ENCODE measurements around the gene TMOD3.

DNA sequence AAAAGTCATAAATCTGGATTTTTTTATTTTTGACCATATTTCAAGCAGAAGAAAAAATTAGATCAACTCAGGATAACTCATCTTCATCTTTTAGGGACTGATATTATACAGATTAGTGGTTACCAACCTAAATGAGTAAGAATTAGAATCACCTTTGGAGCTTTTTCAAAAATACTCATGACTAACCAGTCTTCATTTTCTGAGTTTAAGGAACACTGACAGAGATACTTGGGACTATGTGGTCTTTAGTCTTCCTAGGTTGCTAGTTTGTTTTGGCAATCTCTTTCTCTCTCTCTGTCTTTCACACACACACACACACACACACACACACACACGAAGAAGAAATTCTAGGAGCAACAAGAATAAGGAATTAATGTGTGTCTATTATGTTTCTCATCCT lies 50.1 kb downstream of the TMOD3 start:
- TF ChIP-seq, protein P1, sequence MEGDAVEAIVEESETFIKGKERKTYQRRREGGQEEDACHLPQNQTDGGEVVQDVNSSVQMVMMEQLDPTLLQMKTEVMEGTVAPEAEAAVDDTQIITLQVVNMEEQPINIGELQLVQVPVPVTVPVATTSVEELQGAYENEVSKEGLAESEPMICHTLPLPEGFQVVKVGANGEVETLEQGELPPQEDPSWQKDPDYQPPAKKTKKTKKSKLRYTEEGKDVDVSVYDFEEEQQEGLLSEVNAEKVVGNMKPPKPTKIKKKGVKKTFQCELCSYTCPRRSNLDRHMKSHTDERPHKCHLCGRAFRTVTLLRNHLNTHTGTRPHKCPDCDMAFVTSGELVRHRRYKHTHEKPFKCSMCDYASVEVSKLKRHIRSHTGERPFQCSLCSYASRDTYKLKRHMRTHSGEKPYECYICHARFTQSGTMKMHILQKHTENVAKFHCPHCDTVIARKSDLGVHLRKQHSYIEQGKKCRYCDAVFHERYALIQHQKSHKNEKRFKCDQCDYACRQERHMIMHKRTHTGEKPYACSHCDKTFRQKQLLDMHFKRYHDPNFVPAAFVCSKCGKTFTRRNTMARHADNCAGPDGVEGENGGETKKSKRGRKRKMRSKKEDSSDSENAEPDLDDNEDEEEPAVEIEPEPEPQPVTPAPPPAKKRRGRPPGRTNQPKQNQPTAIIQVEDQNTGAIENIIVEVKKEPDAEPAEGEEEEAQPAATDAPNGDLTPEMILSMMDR (conservative IDR thresholded peaks at IDR 0.05; ENCODE audit: low read depth in 2 of 2) = no peak
- TF ChIP-seq CREB1 (CRISPR knock-in tag; IDR thresholded peaks at IDR 0.05; ENCODE audit: low read depth) (no peak), EZH2phosphoT487 (IDR thresholded peaks at IDR 0.05; ENCODE audit: unreplicated experiment) (no peak), EZH2 (IDR thresholded peaks at IDR 0.05; ENCODE audit: low read depth, unreplicated experiment) (no peak), JUNB (IDR thresholded peaks at IDR 0.05; ENCODE audit: unreplicated experiment) (no peak)
- TF ChIP-seq, protein P2, sequence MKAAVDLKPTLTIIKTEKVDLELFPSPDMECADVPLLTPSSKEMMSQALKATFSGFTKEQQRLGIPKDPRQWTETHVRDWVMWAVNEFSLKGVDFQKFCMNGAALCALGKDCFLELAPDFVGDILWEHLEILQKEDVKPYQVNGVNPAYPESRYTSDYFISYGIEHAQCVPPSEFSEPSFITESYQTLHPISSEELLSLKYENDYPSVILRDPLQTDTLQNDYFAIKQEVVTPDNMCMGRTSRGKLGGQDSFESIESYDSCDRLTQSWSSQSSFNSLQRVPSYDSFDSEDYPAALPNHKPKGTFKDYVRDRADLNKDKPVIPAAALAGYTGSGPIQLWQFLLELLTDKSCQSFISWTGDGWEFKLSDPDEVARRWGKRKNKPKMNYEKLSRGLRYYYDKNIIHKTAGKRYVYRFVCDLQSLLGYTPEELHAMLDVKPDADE (IDR thresholded peaks at IDR 0.05) = no peak
- TF ChIP-seq, protein P3, sequence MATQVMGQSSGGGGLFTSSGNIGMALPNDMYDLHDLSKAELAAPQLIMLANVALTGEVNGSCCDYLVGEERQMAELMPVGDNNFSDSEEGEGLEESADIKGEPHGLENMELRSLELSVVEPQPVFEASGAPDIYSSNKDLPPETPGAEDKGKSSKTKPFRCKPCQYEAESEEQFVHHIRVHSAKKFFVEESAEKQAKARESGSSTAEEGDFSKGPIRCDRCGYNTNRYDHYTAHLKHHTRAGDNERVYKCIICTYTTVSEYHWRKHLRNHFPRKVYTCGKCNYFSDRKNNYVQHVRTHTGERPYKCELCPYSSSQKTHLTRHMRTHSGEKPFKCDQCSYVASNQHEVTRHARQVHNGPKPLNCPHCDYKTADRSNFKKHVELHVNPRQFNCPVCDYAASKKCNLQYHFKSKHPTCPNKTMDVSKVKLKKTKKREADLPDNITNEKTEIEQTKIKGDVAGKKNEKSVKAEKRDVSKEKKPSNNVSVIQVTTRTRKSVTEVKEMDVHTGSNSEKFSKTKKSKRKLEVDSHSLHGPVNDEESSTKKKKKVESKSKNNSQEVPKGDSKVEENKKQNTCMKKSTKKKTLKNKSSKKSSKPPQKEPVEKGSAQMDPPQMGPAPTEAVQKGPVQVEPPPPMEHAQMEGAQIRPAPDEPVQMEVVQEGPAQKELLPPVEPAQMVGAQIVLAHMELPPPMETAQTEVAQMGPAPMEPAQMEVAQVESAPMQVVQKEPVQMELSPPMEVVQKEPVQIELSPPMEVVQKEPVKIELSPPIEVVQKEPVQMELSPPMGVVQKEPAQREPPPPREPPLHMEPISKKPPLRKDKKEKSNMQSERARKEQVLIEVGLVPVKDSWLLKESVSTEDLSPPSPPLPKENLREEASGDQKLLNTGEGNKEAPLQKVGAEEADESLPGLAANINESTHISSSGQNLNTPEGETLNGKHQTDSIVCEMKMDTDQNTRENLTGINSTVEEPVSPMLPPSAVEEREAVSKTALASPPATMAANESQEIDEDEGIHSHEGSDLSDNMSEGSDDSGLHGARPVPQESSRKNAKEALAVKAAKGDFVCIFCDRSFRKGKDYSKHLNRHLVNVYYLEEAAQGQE (IDR thresholded peaks at IDR 0.05; ENCODE audit: unreplicated experiment) = no peak

Measured in GM23338 (cell line).